Fibroblast of villous mesenchyme (primary cell): Measurements from ENCODE around the gene ABCG5. TPM values are rescaled to one million over a fixed set of nuclear protein-coding genes. Genes with fewer than 3 reads are reported as not detected.
A peak's percentile ranks its signal among the peaks of the same experiment; 100 is the strongest.

Experiments
- DNase-seq: peaks from one replicate; pipeline ENCODE4 v3.0.0-alpha.2; 2010; ENCODE audit warnings: low read depth
- H3K4me3 ChIP-seq: 2 replicates; pipeline ENCODE4 v1.5.1; 2011; ENCODE audit warnings: low read depth, mild to moderate bottlenecking, low read length
- CTCF ChIP-seq: IDR thresholded peaks from 2 replicates; pipeline ENCODE4 v1.5.1; 2012; ENCODE audit warnings: low read depth, mild to moderate bottlenecking, low read length; ENCODE audit not compliant: insufficient read depth
- total RNA-seq: library from RNA; depleted of rRNA; stranded (reverse); fragments of >200 nt; gene quantifications from 2 replicates; pipeline ENCODE4 v1.2.3, GENCODE V29; 2012

ABCG5 gene
- total RNA-seq, 1 donor: not detected

- peak; percentile 29 for TF ChIP-seq CTCF
- no peak for DNase-seq
- no peak overlapping the region for H3K4me3 ChIP-seq
Measured at GRCh38 chr2:43798300-43798699, 40.3 kb downstream of the ABCG5 start.

- no peak for TF ChIP-seq CTCF
Measured at GRCh38 chr2:43796206-43796605, 42.4 kb downstream of the ABCG5 start.

DNA sequence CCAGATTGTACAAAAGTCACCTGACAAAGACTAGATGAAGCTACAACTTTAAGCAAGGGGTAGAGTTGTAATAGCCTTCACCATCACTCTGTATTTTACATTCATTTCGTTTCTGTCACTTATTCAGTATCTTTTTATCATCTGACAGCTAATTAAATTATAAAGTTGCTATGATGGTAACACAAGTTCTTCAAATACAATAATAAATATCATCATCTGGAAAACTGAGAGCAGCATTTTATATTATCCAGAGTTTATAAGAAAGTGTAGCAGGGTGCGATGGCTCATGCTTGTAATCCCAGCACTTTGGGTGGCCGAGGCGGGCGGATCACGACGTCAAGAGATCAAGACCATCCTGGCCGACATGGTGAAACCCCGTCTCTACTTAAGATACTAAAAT, 43.7 kb downstream of the ABCG5 start:
- no peak overlapping the region for H3K4me3 ChIP-seq
- TF ChIP-seq CTCF: no peak
- DNase-seq: no peak

More at GRCh38 chr2:43796206-43796605, 42.4 kb downstream of the ABCG5 start:
- no peak for DNase-seq
- H3K4me3 ChIP-seq: no peak overlapping the region

DNA sequence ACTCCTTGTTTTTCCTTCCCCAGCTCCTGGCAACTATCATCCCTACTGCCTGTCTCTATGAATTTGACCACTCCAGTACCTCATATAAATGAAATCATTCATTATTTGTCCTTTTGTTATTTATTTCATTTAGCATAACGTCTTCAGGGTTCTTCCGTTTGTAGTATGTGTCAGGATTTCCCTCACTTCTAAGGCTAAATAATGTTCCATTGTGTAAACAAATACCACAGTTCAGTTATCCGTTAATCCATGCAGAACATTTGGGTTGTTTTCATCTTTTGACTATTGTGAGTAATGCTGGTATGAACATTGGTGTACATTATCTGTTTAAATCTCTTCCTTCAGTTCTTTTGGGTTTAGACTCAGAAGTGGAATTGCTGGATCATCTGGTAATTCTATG, 46.0 kb downstream of the ABCG5 start:
- H3K4me3 ChIP-seq: no peak overlapping the region
- TF ChIP-seq CTCF: no peak
- DNase-seq: peak; percentile 7

DNA sequence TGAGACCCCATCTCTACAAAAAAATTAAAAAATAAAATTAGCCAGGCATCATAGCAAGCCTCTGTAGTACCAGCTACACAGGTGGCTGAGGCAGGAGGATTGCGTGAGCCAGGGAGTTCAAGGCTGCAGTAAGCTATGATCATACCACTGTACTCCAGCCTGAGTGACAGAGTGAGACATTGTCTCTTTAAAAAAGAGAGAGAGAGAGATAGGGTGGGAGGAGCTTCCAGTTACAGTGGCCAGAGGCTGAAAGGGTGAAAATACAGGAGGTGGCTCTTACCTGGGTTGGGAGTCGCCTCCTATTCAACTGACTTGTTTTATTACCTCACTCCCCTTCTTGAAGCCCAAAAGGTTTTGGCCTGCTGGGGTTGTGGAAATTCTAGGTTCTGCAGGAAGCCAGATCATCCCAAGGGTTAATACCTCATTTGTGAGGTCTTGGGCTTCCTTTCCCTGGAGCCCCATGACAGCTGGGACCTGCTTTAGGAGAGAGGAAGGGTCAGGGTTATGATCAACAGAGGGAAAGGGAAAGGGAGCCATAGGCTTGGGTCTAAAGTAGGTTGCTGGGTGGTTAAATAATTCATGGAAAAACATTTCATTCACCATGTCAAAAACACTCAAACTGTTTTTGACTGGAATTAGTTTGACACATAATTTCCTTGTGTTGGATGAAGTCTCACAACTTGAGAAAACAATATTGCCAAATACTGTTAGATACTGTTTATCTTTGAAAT, 47.4 kb downstream of the ABCG5 start:
- DNase-seq: no peak
- TF ChIP-seq CTCF: no peak
- no peak overlapping the region for H3K4me3 ChIP-seq

GRCh38 chr2:43790147-43790546, 48.5 kb downstream of the ABCG5 start:
- TF ChIP-seq CTCF: no peak
- no peak overlapping the region for H3K4me3 ChIP-seq
- peak; percentile 75 for DNase-seq

DNA sequence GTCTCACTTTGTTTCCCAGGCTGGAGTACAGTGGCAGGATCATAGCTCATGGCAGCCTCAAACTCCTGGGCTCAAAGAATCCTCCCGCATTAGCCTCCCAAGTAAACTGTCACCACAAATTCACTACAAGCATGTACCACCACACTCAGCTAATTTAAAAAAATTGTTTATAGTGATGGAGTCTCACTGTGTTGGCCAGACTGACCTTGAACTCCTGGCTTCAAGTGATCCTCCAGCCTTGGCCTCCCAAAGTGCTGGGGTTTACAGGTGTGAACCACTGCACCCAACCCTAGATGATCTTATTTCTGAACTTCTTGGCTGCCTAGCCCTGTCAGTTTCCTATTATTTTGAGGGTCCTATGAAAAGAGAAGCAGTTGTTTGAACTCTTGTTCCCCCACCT, 50.0 kb downstream of the ABCG5 start:
- TF ChIP-seq CTCF: no peak
- H3K4me3 ChIP-seq: no peak overlapping the region
- DNase-seq: no peak
